VCaP (cell line): Measurements from ENCODE around the gene WBP1.
A peak's percentile ranks its signal among the peaks of the same experiment; 100 is the strongest.

ENCODE experiments used
- H3K27ac ChIP-seq: fragments of 450-650 bp; 2 replicates; pipeline ENCODE4 v1.5.1; 2017
- TF ChIP-seq, protein P1 (sequence below): fragments of 450-650 bp; conservative IDR thresholded peaks from 2 replicates; pipeline ENCODE4 v1.5.1; 2017; ENCODE audit warnings: mild to moderate bottlenecking, moderate library complexity

WBP1 gene

DNA sequence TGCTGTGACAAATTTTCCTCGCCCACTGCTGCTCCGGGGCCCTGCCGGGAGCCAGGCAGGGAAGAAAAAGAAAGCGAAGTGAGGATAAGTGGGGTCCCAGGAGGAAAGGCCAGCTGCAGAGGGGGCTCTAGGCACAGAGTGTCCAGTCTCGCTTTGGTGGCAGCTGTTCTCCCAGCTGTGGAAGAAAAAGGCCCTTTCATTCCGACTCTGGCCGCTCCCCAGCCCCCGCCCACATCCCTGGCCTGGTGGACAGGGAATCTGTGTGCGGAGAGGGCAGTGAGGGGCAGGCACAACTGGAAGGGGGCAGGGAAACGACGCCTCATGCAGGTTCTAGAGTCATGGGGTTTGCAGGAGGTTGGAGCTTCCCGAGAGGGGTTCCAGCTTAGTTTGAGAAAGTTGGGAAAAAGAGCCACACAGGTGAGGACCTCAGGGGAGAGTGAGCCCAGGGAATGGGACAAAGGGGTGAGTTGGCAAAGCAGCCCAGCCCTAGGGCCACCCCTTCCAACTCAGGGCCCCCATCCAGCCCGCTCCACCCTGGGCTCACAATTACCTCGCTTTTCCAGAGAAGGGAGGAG lies 18.3 kb upstream of the WBP1 start:
- TF ChIP-seq, protein P1, sequence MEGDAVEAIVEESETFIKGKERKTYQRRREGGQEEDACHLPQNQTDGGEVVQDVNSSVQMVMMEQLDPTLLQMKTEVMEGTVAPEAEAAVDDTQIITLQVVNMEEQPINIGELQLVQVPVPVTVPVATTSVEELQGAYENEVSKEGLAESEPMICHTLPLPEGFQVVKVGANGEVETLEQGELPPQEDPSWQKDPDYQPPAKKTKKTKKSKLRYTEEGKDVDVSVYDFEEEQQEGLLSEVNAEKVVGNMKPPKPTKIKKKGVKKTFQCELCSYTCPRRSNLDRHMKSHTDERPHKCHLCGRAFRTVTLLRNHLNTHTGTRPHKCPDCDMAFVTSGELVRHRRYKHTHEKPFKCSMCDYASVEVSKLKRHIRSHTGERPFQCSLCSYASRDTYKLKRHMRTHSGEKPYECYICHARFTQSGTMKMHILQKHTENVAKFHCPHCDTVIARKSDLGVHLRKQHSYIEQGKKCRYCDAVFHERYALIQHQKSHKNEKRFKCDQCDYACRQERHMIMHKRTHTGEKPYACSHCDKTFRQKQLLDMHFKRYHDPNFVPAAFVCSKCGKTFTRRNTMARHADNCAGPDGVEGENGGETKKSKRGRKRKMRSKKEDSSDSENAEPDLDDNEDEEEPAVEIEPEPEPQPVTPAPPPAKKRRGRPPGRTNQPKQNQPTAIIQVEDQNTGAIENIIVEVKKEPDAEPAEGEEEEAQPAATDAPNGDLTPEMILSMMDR: no peak
- peak overlapping the region; percentile 93 for H3K27ac ChIP-seq

DNA sequence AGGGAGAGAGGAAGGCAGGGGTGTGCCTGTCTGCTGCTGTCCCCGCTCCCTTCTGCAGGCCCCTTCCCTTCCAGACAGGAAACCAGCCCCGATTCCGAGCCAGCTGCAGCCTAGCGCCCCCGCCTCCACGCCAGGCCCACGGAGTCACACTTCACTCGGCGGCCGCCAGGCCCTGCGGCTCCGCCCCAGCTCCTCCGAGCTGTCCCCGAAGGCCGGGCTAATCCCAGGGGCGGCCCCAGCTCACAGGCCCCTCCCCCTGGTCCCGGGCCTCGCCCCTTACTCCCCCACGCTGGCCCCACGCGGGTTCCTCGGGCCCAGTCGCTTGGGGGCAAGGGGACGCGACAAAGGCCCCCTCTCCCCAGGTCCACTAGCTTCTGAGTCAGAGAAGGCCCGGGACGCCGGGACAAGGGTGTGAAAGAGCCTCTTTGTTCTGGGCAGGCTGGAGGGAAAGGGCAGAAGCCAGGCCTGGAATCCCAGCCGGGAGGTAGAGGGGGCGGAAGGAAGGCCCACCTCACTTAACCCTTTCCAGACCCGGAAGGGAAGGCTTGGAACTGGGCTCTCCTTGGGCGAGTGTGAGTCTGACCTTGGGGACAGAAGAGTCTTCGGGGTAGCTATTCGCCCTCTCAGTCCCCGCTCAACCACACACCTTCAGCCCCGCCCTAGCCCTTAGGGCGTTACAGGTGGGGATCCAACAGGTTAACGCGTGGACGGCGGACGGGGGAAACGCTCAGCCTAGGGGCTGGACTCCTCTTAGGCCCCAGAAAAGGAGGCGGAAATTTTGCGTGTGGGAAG lies 17.7 kb upstream of the WBP1 start:
- H3K27ac ChIP-seq: peak overlapping the region; percentile 93
- TF ChIP-seq, protein P1: peak; percentile 31; the same call in 1 of the 2 replicates

GRCh38 chr2:74441170-74441689 lies 17.0 kb upstream of the WBP1 start:
- TF ChIP-seq, protein P1: no peak

DNA sequence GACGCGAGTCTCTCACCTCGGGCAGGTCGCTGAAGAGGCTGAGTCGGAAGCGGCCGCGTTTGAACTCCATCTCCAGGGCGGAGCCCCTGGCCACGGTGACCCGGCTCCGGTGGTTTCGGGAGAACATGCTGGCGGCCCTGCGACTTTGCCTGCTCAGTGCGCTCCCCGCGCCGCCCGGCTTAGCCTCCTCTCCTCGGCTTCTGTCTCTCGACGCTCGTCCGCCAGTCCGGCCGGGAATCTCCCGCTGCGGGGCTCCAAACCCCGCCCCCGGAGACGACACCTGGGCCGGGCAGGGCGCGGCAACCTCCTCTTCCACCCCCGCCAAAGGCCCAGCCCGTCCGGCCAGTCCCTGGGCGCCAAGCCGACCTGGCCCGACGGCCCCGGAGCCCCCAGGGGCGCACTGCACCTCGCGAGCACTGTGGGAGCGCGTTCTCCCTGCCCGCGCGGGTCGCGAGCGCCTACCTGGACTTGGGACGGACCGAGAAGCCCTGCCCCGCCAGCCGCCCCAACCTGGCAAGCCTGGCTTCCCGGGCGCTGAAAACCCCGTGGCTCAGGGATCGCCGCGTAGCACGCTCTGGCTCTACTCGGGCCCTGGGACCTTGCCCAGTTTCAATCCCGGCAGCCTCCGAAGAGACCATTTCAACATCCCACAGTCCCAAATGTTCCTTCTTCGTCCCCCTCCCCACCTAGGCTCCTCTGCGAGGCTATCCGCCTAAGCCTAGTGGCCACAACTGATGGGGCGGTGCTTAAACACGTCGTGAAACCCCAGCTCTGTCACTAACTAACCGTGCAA lies 16.4 kb upstream of the WBP1 start, which contains the start of gene RTKN:
TSS of gene RTKN (minus strand) at position 248 of the 793 bp plus-strand sequence. CDS start at position 127, 121 bp downstream.
- TF ChIP-seq, protein P1: no peak
- H3K27ac ChIP-seq: peak within 1 kb of the TSS; percentile 93

More at GRCh38 chr2:74441170-74441689, 17.0 kb upstream of the WBP1 start:
- H3K27ac ChIP-seq: peak overlapping the region; percentile 93

GRCh38 chr2:74442483-74443297 lies 15.5 kb upstream of the WBP1 start:
- peak overlapping the region; percentile 93 for H3K27ac ChIP-seq

GRCh38 chr2:74444498-74445318 lies 13.5 kb upstream of the WBP1 start:
- TF ChIP-seq, protein P1: no peak
- H3K27ac ChIP-seq: no peak overlapping the region
